NCI-H524 (cell line): Measurements from ENCODE around the gene KCTD6.

Experiments used
- DNase-seq, 2 experiments: peaks; one replicate each; lab custom pipeline; 2025; lab: John Stamatoyannopoulos, UW

KCTD6 gene

DNA sequence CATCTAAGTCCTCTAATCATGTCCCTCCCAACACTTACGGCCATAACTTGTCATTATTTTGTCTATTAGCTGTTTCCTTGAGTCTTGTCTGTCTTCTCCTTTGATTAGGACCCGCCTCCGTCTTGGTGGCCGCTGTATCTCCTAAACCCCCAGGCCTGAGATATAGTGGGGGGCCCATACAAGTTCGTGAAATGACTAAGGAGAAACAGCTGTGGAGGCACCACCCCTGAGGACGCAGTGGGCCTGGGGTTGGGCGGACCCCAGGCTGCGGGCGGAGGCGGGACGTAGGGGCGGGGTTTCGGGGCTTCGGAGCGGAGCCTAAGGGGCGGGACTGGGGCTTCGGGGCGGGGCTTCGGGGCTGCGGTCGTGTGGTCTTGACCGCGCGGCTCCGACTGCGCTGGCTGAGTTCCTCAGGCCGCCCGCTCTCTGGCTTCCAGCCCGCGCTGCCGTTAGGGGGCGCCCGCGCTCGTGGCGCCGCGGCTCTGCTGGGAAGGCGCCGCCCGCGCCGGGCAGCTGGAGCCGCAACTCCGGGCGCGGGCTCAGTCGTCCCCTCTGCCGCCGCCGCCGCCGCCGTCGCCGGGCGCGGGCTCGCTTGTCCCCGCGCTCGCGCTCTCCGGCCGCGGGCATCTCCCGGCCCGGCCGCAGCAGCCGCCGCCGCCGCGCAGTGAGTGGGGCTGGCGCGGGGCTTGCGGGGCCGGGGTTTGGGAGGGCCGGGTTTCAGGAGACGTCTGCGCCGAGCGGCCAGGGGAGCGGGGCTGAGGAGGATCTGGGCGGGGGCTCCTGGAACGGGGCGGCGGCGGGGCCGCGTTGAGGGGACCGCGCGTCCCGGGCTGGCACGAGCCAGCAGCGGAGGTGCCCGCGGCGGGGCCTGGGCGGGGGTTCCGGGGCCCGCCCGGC lies at the start of gene KCTD6:
KCTD6 (plus strand) TSS at position 591 of the 897 bp plus-strand sequence. CDS start 6,660 bp downstream, outside the sequence.
- DNase-seq: peak; percentile 67 to 89

- no peak for DNase-seq
Measured at GRCh38 chr3:58452176-58452575, 39.7 kb upstream of the KCTD6 start.

GRCh38 chr3:58459160-58459559 lies 32.7 kb upstream of the KCTD6 start:
- DNase-seq: no peak

- DNase-seq: no peak
Measured at GRCh38 chr3:58462829-58463180, 29.1 kb upstream of the KCTD6 start.

GRCh38 chr3:58463181-58463941 lies 28.5 kb upstream of the KCTD6 start:
- DNase-seq: peak; percentile 69 to 85

GRCh38 chr3:58463942-58464271 lies 28.0 kb upstream of the KCTD6 start:
- DNase-seq: no peak

GRCh38 chr3:58464866-58465265 lies 27.0 kb upstream of the KCTD6 start:
- peak; percentile 19 to 42 for DNase-seq

DNA sequence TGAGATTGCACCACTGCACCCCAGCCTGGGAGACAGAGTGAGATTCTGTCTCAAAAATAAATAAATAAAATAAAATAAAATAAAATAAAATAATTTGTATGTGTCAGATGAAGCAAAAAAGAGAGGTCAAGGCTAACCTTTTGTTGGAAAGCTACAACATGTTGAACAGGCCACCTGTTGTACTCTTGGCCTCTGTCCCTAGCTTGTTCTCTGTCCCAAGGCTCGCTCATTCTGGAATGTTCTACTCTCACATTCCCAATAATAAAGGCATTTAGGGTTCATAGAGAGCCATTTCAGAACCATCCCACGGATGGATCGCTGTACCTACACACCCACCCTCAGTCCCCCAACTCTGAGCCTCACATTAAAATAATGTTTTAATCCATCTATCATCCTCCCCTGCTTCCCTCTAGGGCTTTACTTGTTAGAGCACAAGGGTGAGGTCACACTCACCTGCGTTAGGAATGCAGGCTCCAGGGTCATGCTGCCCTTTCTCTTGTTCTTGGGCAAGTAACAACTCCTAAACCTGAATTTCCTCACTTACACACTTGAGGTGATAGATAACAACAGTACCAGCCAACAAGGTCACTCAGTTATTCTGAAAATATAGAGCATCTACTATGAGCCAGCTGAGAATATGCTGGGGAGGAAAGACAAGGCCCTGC lies 24.9 kb upstream of the KCTD6 start:
- DNase-seq: no peak

DNA sequence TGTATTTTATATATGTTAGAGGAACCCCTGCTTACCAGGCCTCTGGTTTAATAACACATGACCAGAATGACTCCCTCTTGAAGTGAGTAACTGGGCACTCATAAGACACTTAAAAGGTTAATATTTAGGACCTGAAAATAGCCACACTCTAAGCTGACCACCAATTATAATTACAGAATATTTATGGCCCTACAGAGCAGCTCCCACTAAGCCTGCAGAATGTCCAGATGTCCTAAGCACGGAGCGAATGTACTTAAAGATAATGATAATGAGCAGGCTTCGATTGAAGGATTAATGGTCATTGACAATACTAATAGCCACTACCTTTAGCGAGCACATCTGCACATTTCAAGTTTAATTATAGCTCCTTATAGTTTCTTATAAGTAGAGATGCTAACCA lies 22.8 kb upstream of the KCTD6 start:
- peak; percentile 59 to 88 for DNase-seq

DNA sequence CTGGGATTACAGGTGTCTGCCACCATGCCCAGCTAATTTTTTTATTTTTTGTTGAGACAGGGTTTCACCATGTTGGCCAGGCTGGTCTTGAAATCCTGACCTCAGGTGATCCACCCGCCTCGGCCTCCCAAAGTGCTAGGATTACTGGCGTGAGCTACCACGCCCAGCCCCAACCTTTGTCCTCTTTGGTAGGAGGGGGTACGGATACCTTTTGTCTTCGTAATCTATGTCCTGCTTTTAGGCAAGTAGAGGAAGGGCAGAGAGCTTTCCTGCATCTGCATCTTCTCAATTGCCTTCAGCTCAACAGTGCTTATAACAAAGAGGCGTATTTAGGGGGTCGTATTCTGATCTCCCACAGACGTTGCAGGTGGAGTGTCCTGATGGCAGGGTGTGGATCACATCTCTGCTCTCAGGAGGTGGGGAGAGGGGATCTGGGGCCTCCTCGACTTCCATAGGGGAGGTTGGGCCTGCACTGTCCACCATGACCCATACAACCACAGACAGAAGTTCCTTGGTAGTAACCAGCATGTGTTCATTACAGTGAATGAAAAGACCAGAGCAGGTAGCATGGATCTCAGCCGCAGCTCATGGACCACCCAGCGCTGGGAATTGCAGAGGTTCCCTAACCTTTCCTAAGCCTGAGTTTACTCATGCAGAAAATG lies 21.4 kb upstream of the KCTD6 start:
- DNase-seq: peak in 1 of 2 experiments; percentile 18

DNA sequence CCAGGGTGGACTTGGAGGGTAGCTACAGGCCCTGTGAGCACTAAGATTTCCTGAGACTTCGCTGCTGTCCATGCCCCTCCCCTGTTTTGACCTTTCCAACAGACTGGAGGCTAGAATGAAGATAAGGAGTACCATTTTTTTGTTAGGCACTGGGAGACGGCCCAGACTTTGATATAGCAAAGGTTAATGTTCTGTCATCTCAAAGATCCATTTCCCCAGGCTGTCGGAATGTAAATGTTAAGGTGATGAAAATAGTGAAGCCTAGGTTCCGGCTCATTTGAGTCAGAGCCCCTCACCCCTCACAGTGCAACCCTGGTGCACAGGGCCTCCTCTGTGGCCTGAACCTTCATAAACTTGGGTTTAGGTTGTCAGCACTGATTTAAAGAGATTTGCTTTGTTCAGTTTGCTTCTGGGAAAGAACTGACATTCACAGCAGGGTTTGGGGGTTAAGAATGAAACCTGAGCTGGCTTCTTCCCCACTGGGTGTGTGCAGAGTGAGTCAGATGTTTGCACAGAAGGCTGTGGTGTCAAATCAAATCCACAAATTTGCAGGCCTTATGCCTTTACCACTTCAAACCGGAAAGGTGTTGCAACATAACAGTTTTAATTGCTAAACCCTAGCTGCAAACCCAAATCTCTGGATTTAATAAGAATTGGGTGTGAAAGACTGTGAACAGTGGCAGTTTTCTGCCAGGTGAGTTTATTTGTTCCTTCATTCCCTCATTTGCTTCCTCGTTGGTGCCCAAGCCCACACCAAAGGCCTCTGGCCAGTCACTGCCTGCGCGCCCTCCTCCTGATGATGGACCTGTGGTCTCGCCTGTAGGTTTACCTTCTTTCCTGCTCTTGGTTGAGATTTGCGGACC lies 20.6 kb upstream of the KCTD6 start:
- peak; percentile 76 to 97 for DNase-seq

GRCh38 chr3:58473275-58473674 lies 18.6 kb upstream of the KCTD6 start:
- DNase-seq: no peak

DNA sequence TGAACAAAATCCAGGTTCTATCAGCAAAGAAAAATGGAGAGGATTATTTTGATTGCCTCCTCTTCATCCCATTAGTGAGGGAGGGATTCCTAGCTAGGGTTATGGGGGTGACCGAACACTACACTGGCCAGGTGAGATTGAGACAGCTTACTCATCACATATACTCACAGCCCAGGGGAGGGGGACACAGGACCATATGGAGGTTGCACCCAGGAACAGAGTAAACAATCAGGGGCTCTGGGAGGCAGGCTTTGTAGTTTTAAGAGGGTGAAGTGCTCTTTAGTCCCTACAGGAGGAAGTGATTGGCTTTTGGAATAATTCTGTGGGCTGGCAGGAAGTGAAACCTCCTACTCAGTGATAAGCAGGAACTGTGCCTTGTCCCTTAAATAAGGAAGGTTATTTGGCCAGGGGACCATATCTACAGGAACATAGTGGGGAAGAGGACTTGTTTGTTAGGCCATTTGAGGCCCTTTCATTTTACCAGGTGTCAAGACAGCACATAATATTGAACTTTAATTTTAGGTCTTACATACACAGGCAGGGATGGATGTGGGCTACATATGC lies 17.5 kb upstream of the KCTD6 start:
- DNase-seq: peak; percentile 47 to 81

DNA sequence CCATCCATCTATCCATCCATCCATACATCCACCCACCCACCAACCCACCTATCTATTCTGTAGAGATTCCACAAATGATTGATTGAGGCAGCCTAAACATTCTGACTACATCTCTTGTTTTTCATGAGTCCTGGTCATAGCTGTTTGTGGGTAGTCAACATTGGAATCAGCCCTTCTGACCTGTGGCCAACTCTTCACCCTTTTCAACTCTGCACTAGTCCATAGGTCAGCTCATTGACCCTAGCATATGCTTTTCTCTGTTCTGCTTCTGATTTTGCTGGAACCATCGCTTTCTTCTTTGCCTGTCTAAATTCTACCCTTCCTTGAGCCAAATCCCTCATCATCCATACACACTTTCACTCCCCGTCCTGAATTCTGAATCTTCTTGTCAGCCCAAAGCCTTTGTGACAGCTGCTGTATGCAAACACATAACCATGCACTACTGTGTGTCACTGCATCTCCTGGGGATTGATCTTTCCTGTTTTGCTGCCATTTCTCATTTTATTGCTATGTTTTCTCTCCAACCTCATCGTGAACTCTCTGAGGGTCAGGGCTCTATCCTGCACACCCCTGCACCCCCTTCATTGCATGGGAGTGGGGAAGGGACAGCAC lies 16.8 kb upstream of the KCTD6 start:
- no peak for DNase-seq

DNA sequence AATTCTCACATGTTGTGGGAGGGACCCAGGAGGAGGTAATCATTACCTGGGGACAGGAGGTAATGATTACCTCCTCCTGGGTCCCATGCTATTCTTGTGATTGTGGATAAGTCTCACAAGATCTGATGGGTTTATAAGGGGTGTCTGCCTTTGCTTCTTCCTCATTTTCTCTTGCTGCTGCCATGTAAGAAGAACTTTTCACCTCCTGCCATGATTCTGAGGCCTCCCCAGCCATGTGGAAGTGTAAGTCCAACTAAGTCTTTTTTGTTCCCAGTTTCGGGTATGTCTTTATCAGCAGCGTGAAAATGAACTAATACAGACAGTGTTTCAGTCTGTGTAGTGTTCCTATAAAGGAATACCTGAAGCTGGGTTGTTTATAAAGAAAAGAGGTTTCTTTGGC lies 13.1 kb upstream of the KCTD6 start:
- DNase-seq: no peak

DNA sequence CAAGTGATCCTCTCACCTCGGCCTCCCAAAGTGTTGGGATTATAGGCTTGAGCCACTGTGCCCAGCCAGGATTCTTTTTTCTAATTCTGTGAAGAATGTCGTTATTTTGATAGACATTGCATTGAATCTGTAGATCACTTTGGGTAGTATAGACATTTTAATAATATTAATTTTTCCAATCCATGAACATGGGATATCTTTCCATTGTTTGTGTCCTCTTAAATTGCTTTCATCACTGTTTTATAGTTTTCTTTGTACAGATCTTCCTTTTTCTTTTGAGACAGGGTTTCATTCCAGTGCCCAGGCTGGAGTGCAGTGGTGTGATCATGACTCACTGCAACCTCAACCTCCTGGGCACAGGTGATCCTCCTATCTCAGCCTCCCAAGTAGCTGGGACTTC lies 11.6 kb upstream of the KCTD6 start:
- no peak for DNase-seq

DNA sequence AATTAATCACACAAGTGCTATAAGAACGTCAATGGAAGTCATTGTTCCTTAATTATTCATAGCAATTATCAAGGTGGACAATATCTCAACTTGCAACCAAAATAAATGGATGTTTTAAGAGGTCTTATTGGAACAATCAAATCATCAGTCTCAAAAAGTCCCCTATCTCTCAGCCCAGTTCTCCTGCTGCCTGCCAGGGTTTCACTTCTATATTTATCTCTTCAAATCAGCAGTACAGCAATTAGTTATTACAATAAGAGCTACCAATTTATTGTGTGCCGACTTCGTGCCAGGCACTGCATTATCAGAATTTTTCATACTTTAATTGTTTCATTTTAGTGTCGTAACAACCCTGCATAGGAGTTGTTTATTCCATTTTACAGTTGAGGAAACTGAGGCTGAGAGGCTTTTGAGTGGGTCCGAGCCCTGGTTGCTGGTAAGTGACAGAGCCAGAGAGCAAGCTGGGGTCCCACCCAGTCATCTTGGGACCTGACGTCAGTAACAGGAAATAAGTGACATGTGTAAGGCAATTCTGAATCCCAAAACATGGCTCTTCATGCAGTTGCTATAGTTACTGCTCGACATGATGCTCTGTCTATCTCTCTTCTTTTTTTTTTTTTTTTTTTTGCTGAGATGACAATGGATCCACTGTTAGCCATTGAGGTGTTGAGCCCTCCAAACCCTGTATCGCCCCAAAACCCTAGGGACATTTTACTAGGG lies 8.8 kb upstream of the KCTD6 start:
- DNase-seq: peak in 1 of 2 experiments; percentile 39

DNA sequence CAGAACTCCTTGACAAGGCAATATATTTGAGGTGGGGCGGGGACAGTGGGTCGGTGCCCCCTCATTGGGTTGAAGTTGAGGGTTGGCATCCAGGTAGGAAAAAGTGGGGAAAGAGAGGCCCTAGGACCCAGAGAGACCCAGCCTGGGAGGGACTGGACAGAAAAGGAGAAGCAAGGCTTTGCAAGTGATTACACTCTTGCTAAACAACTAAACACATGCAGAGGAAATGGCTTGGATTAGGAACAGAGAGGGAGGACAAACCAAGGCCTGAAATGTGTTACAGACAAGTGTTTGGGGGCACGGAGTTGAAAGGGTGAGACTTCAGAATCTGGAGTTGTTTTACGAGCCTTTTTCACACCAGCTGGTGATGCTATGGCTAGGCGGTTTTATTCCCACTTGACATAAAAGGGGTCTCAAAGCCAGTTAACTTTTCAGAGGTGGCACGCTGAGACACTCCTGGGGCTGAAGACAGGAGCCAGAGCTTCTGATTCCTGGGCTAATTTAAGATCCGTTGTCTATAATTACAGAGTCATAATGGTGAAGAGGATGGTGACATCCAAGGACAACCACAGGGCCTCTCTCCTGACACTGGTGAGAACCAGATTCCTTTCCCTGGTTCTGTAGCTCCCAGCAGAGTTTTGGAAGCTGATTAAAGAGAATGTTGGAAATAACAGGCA lies 7.7 kb upstream of the KCTD6 start:
- DNase-seq: peak; percentile 63 to 84

DNA sequence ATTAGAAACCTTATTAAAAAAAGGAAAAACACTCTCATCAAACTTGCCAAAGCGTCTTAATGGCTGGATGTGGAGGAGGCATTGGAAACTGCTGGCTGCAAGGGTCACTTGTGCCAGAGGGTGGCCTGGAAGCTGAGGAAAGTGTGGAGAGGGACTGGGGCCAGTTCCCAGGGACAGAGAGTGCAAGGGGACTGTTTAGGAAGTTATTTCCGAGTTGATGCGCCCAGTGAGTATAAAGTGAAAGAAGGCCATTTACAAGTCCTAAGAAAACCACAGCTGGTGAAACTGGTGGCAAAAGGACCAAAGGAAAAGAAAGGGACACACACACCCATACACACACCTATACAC lies 7.2 kb upstream of the KCTD6 start:
- no peak for DNase-seq
